SU-DHL-6 (cell line): ENCODE measurements around the gene ZNF462.
"Not testable (repeated sequence)": the region's sequence is repeated elsewhere in the genome, so short reads cannot be mapped to it uniquely, and the experiment has no call there.

Experiments
- H2AFZ ChIP-seq: fragments of 200-600 bp; sonication (generic); 2 replicates; pipeline ENCODE4 v1.6.1; 2014; ENCODE audit warnings: low read depth, mild to moderate bottlenecking, moderate library complexity, mixed read lengths, antibody characterized with exemption, low read length; ENCODE audit not compliant: severe bottlenecking
- H3F3A ChIP-seq: fragments of 200-600 bp; shearing (Covaris generic); 2 replicates; pipeline ENCODE4 v1.6.0; 2016; ENCODE audit warnings: antibody characterized with exemption, mild to moderate bottlenecking; ENCODE audit not compliant: insufficient read depth
- H3K27ac ChIP-seq: fragments of 200-600 bp; sonication (generic); 2 replicates; pipeline ENCODE4 v1.5.1; 2016; ENCODE audit warnings: low read depth, mild to moderate bottlenecking, low read length, moderate library complexity, mixed read lengths
- H3K27me3 ChIP-seq: fragments of 200-600 bp; sonication (generic), shearing (Covaris generic); 2 replicates; pipeline ENCODE4 v1.6.0; 2014; ENCODE audit warnings: mild to moderate bottlenecking, low read length
- H3K36me3 ChIP-seq: fragments of 200-600 bp; sonication (generic); 2 replicates; pipeline ENCODE4 v1.6.1; 2014; ENCODE audit warnings: mild to moderate bottlenecking, low read length, mixed read lengths
- H3K4me2 ChIP-seq: fragments of 300-600, 200-600 bp; shearing (Covaris generic), sonication (generic); 2 replicates; pipeline ENCODE4 v1.6.0; 2014; ENCODE audit warnings: low read length, low read depth, mild to moderate bottlenecking; ENCODE audit not compliant: poor library complexity, severe bottlenecking
- H3K4me3 ChIP-seq: fragments of 200-600 bp; sonication (generic); 2 replicates; pipeline ENCODE4 v1.5.1; 2014; ENCODE audit warnings: antibody characterized with exemption, low read length, mild to moderate bottlenecking, mixed read lengths; ENCODE audit not compliant: insufficient read depth, poor library complexity, severe bottlenecking
- H3K79me2 ChIP-seq: fragments of 200-600 bp; sonication (generic); 2 replicates; pipeline ENCODE4 v1.6.1; 2014; ENCODE audit warnings: mild to moderate bottlenecking, low read length, moderate library complexity; ENCODE audit not compliant: insufficient read depth
- H3K9ac ChIP-seq: fragments of 200-600 bp; sonication (generic); 2 replicates; pipeline ENCODE4 v1.7.0; 2014; ENCODE audit warnings: mild to moderate bottlenecking, low read length
- H3K9me2 ChIP-seq: fragments of 200-600 bp; sonication (generic); replicated peaks from 2 replicates; pipeline ENCODE4 v1.6.1; 2014; ENCODE audit warnings: low read length; ENCODE audit not compliant: insufficient read depth
- H3K9me3 ChIP-seq: fragments of 200-600 bp; sonication (generic); 2 replicates; pipeline ENCODE4 v1.6.1; 2014; ENCODE audit warnings: low read length, mixed read lengths; ENCODE audit not compliant: insufficient read depth
- H4K20me1 ChIP-seq: fragments of 200-600 bp; sonication (generic); 2 replicates; pipeline ENCODE4 v1.6.1; 2014; ENCODE audit warnings: low read depth, mild to moderate bottlenecking, antibody characterized with exemption, low read length, moderate library complexity, mixed read lengths
- CTCF ChIP-seq: fragments of 200-600 bp; sonication (generic); IDR thresholded peaks from one replicate; pipeline ENCODE4 v1.5.1; 2017; ENCODE audit warnings: antibody characterized with exemption, mild to moderate bottlenecking, low read length, moderate library complexity; ENCODE audit not compliant: insufficient read depth, poor library complexity, severe bottlenecking
- EZH2phosphoT487 ChIP-seq: fragments of 200-600 bp; sonication (generic), shearing (Covaris generic); conservative IDR thresholded peaks from 2 replicates; pipeline ENCODE4 v1.6.1; 2018; ENCODE audit warnings: mild to moderate bottlenecking, antibody characterized with exemption, low read length, moderate library complexity, mixed read lengths

ZNF462 gene

GRCh38 chr9:106897751-106898150, 34.8 kb downstream of the ZNF462 start:
- TF ChIP-seq EZH2phosphoT487 (no peak), CTCF (no peak)
- Histone ChIP-seq H3K9me3 (no peaks in the 10 kb centered on the region), H3F3A (no peaks in the 10 kb centered on the region), H3K27ac (no peak overlapping the region), H2AFZ (no peak overlapping the region), H3K4me2 (no peak overlapping the region), H3K27me3 (no peaks in the 10 kb centered on the region), H3K36me3 (no peaks in the 10 kb centered on the region), H3K4me3 (no peak overlapping the region), H3K79me2 (no peaks in the 10 kb centered on the region), H3K9me2 (no peaks in the 10 kb centered on the region), H4K20me1 (no peaks in the 10 kb centered on the region), H3K9ac (no peak overlapping the region)

DNA sequence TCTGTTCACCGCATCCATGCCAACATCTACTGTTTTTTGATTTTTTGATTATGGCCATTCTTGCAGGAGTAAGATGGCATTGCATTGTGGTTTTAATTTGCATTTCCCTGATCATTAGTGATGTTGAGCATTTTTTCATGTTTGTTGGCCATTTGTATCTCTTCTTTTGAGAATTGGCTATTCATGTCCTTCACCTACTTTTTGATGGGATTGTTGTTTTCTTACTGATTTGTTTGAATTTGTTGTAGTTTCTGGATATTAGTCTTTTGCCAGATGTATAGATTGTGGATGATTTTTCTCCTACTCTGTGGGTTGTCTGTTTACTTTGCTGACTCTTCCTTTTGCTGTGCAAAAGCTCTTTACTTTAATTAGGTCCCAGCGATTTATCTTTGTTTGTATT, 37.6 kb downstream of the ZNF462 start:
- H2AFZ ChIP-seq, H3K79me2 ChIP-seq, H3F3A ChIP-seq, H4K20me1 ChIP-seq, H3K27ac ChIP-seq, H3K4me2 ChIP-seq, H3K27me3 ChIP-seq, H3K9me2 ChIP-seq, H3K9ac ChIP-seq, H3K9me3 ChIP-seq, H3K4me3 ChIP-seq, H3K36me3 ChIP-seq: not testable (repeated sequence)

DNA sequence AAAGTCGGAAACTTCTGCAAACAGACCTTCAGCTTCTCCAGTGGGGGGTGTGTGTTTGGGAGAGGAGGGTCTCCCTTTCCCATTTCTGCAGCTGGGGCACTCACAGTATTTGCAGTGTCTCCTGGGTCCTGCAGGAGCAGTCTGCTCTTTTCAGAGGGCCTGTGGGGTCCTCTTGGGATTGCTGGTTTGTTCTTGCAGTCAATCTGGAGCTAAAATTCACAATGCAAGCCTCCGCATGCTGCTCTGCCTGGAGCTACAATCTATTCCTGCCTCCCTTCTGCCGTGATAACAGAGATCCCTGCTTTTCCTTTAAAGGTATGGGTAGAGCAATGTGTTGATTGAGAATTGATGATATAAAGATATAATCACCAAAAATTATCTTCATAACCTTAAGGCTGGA, 43.2 kb downstream of the ZNF462 start:
- Histone ChIP-seq H3K27me3 (0 out of 2 replicates have a peak, but pooled peaks cover 3% of the 10 kb centered on the region), H3K4me3 (no peak overlapping the region), H3K9me3 (no peaks in the 10 kb centered on the region), H3F3A (no peaks in the 10 kb centered on the region), H3K36me3 (no peaks in the 10 kb centered on the region), H3K4me2 (no peak overlapping the region), H4K20me1 (no peaks in the 10 kb centered on the region), H2AFZ (no peak overlapping the region), H3K9ac (no peak overlapping the region), H3K79me2 (no peaks in the 10 kb centered on the region), H3K27ac (no peak overlapping the region), H3K9me2 (no peaks in the 10 kb centered on the region)
- TF ChIP-seq EZH2phosphoT487, result no peak
- TF ChIP-seq CTCF, result no peak

DNA sequence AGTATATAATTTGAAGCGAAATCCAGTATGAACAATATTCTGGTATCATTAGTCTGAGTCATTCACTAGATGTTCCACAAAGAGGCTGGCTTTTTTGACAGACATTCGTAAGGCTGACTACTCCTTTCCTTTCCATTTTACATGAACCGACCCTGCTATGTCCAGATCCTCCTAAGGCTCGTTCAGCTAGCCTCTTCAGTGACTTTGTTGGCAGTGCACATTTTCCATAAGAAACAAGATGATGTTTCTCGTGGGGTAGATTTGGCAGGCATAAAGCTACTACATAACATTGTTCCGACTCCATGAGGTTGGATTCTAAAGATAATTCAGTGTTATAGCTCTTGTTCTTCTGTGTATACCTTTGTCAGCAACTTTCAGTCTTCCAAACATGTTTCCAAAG, 49.0 kb downstream of the ZNF462 start:
- no peaks in the 10 kb centered on the region for H3F3A ChIP-seq
- no peaks in the 10 kb centered on the region for H3K79me2 ChIP-seq
- no peak overlapping the region for H3K4me3 ChIP-seq
- no peak overlapping the region for H3K9ac ChIP-seq
- TF ChIP-seq EZH2phosphoT487, result no peak
- TF ChIP-seq CTCF, result no peak
- H3K9me3 ChIP-seq, result no peaks in the 10 kb centered on the region
- no peaks in the 10 kb centered on the region for H4K20me1 ChIP-seq
- no peaks in the 10 kb centered on the region for H3K36me3 ChIP-seq
- no peak overlapping the region for H2AFZ ChIP-seq
- no peaks in the 10 kb centered on the region for H3K9me2 ChIP-seq
- 0 out of 2 replicates have a peak, but pooled peaks cover 3% of the 10 kb centered on the region for H3K27me3 ChIP-seq
- no peak overlapping the region for H3K27ac ChIP-seq
- H3K4me2 ChIP-seq, result no peak overlapping the region
